Measurements from ENCODE around the gene EIF3J.

- TF ChIP-seq POLR2A (IDR thresholded peaks at IDR 0.05) (no peak), CTCF (IDR thresholded peaks at IDR 0.05) (no peak)
These were observed 66.2 kb downstream of the EIF3J start for GRCh38 chr15:44603126-44603525.
